K562 (cell line): ENCODE data around the gene UNC5B. TPM values are rescaled to one million over a fixed set of nuclear protein-coding genes. Genes with fewer than 3 reads are reported as not detected.

Experiments used
- BCL6 ChIP-seq: fragments of 250-450 bp; sonication (Bioruptor Pico); IDR thresholded peaks from 2 replicates; pipeline ENCODE4 v1.4.0; 2020
- CHD2 ChIP-seq: IDR thresholded peaks from 2 replicates; pipeline ENCODE4 v1.6.1; 2011; ENCODE audit warnings: low read depth, low read length
- ESRRB ChIP-seq: fragments of 250-450 bp; sonication (Bioruptor Pico); IDR thresholded peaks from 2 replicates; pipeline ENCODE4 v1.5.0; 2020; ENCODE audit warnings: mild to moderate bottlenecking, moderate library complexity, borderline replicate concordance
- ETV1 ChIP-seq: fragments of 450-650 bp; conservative IDR thresholded peaks from 2 replicates; pipeline ENCODE4 v1.6.1; 2016; ENCODE audit warnings: missing genetic modification characterization, control low read depth, low read depth, missing compliant biosample characterization
- HDAC1 ChIP-seq, 2 experiments: fragments of 450-650 bp; IDR thresholded peaks; 2 replicates each; pipeline ENCODE4 v1.6.1; 2016 to 2017; ENCODE audit warnings: inconsistent platforms in 1 of 2, mild to moderate bottlenecking in 1 of 2, moderate library complexity in 1 of 2
- IRF2 ChIP-seq: sonication (generic); formaldehyde crosslinking; IDR thresholded peaks from 2 replicates; pipeline ENCODE4 v1.8.1; 2022; ENCODE audit warnings: mild to moderate bottlenecking, missing genetic modification reagents
- PHB ChIP-seq: fragments of 250-450 bp; sonication (Bioruptor Pico); IDR thresholded peaks from 2 replicates; pipeline ENCODE4 v1.5.0; 2021
- RNF2 ChIP-seq: sonication (generic); IDR thresholded peaks from 2 replicates; pipeline ENCODE4 v1.6.1; 2016
- THRAP3 ChIP-seq: fragments of 450-650 bp; IDR thresholded peaks from 2 replicates; pipeline ENCODE4 v1.6.1; 2016; ENCODE audit warnings: mild to moderate bottlenecking, inconsistent platforms, borderline replicate concordance
- ZNF133 ChIP-seq: fragments of 250-450 bp; sonication (Bioruptor Pico); IDR thresholded peaks from 2 replicates; pipeline ENCODE4 v1.4.0; 2020; ENCODE audit warnings: mild to moderate bottlenecking
- polyA plus RNA-seq, 8 experiments: library from polyadenylated mRNA; depleted of rRNA in 4 of 8; stranded (reverse) in 5 of 8; unstranded in 3 of 8; fragments of >200 nt; fragmentation: Nextera tagmentation in 2 of 8; fragmentation: Illumina TruSeq in 1 of 8; extraction: Ambion mirVana in 2 of 8; extraction: Trizol in 1 of 8; gene quantifications; 2 replicates each; pipeline versions ENCODE4 v1.2.1 to v1.2.3, GENCODE V29; 2011 to 2014; ENCODE audit warnings: inconsistent platforms in 1 of 8, missing spikeins in 1 of 8
- total RNA-seq, 7 experiments: library from RNA; depleted of rRNA in 6 of 7; stranded (reverse); fragments of >200 nt in 6 of 7; fragmentation: Illumina TruSeq in 2 of 7; extraction: Trizol in 2 of 7; gene quantifications; 2 replicates each; pipeline versions ENCODE4 v1.2.1 to v1.2.3, GENCODE V29; 2011 to 2021; ENCODE audit warnings: low replicate concordance in 1 of 7
- TF ChIP-seq, protein P1 (sequence below): fragments of 450-650 bp; formaldehyde crosslinking; IDR thresholded peaks from 2 replicates; pipeline ENCODE4 v1.4.0; 2020; ENCODE audit warnings: mild to moderate bottlenecking, mixed read lengths
- TF ChIP-seq, protein P2 (sequence below): sonication (generic); formaldehyde crosslinking; IDR thresholded peaks from 2 replicates; pipeline ENCODE4 v1.9.0; 2022; ENCODE audit warnings: mild to moderate bottlenecking, missing genetic modification reagents
- TF ChIP-seq, protein P3 (sequence below), 2 experiments: fragments of 450-650 bp in 1 of 2; IDR thresholded peaks; 2 replicates each; pipeline ENCODE4 v1.6.1; 2011 to 2017; ENCODE audit warnings: low read depth in 2 of 2, antibody characterized with exemption in 1 of 2, borderline replicate concordance in 1 of 2, low read length in 1 of 2, mild to moderate bottlenecking in 1 of 2, mixed read lengths in 1 of 2; ENCODE audit not compliant: control insufficient read depth in 1 of 2
- TF ChIP-seq, protein P4 (sequence below): fragments of 250-450 bp; sonication (Bioruptor Pico); IDR thresholded peaks from 2 replicates; pipeline ENCODE4 v1.8.0; 2021; ENCODE audit warnings: borderline replicate concordance, mild to moderate bottlenecking, moderate library complexity; ENCODE audit not compliant: poor library complexity, severe bottlenecking
- TF ChIP-seq, protein P5 (sequence below): fragments of 450-650 bp; formaldehyde crosslinking; conservative IDR thresholded peaks from 2 replicates; pipeline ENCODE4 v1.4.0; 2022; ENCODE audit warnings: mild to moderate bottlenecking, missing genetic modification characterization

Gene UNC5B
- total and polyA plus RNA-seq, 9 of the 15 experiments (the other 6 are each of a cell fraction or from before 2014, with no cell fraction given): 0.10 to 8.4 (median 2.1) TPM

DNA sequence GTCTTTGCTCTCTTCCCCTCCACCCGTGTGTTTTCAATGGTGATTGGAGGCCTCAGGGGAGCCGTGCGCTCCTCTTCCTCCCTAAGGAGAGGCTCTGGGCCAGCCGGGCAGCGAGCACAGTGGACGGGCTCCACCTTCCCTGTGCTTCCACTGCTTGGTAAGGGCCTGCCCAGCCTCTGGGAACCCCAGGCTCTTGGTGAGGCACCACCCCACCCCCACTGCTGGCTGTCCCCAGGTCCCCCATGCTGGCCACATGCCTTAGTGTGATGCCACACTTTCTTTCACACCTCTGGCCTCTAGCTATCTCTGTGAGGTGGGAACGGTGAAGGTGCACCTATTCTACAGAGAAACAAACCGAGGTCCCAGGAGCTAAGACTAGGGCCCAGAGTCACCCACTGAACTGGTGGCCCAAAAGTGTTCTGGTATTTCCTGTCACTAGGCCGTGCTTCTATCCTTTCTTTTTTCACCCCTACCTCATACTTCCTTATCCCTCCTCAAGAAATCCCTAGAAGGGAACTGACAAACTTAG is 53.3 kb downstream of the UNC5B start (continued):
- TF ChIP-seq ESRRB (CRISPR knock-in tag) (no peak), IRF2 (CRISPR knock-in tag) (no peak), RNF2 (no peak), CHD2 (no peak), THRAP3 (no peak), BCL6 (CRISPR knock-in tag) (no peak), HDAC1 (IDR thresholded peaks at IDR 0.05) (no peak), PHB (CRISPR knock-in tag) (no peak), ETV1 (tag) (0 out of 2 replicates have a peak, but pooled peaks have one; percentile 18), ZNF133 (CRISPR knock-in tag) (0 out of 2 replicates have a peak, but pooled peaks have one; percentile 21)
- TF ChIP-seq, protein P1, sequence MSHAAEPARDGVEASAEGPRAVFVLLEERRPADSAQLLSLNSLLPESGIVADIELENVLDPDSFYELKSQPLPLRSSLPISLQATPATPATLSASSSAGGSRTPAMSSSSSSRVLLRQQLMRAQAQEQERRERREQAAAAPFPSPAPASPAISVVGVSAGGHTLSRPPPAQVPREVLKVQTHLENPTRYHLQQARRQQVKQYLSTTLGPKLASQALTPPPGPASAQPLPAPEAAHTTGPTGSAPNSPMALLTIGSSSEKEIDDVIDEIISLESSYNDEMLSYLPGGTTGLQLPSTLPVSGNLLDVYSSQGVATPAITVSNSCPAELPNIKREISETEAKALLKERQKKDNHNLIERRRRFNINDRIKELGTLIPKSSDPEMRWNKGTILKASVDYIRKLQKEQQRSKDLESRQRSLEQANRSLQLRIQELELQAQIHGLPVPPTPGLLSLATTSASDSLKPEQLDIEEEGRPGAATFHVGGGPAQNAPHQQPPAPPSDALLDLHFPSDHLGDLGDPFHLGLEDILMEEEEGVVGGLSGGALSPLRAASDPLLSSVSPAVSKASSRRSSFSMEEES: no peak
- TF ChIP-seq, protein P2, sequence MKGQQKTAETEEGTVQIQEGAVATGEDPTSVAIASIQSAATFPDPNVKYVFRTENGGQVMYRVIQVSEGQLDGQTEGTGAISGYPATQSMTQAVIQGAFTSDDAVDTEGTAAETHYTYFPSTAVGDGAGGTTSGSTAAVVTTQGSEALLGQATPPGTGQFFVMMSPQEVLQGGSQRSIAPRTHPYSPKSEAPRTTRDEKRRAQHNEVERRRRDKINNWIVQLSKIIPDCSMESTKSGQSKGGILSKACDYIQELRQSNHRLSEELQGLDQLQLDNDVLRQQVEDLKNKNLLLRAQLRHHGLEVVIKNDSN: peak; percentile 7; the same call in 1 of the 2 replicates
- TF ChIP-seq, protein P3, sequence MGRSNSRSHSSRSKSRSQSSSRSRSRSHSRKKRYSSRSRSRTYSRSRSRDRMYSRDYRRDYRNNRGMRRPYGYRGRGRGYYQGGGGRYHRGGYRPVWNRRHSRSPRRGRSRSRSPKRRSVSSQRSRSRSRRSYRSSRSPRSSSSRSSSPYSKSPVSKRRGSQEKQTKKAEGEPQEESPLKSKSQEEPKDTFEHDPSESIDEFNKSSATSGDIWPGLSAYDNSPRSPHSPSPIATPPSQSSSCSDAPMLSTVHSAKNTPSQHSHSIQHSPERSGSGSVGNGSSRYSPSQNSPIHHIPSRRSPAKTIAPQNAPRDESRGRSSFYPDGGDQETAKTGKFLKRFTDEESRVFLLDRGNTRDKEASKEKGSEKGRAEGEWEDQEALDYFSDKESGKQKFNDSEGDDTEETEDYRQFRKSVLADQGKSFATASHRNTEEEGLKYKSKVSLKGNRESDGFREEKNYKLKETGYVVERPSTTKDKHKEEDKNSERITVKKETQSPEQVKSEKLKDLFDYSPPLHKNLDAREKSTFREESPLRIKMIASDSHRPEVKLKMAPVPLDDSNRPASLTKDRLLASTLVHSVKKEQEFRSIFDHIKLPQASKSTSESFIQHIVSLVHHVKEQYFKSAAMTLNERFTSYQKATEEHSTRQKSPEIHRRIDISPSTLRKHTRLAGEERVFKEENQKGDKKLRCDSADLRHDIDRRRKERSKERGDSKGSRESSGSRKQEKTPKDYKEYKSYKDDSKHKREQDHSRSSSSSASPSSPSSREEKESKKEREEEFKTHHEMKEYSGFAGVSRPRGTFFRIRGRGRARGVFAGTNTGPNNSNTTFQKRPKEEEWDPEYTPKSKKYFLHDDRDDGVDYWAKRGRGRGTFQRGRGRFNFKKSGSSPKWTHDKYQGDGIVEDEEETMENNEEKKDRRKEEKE (IDR thresholded peaks at IDR 0.05; ENCODE audit: borderline replicate concordance in 1 of 2, control insufficient read depth in 1 of 2, low read depth in 2 of 2, low read length in 1 of 2): no peak
- TF ChIP-seq, protein P4, sequence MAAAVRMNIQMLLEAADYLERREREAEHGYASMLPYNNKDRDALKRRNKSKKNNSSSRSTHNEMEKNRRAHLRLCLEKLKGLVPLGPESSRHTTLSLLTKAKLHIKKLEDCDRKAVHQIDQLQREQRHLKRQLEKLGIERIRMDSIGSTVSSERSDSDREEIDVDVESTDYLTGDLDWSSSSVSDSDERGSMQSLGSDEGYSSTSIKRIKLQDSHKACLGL (CRISPR knock-in tag): no peak
- TF ChIP-seq, protein P5, sequence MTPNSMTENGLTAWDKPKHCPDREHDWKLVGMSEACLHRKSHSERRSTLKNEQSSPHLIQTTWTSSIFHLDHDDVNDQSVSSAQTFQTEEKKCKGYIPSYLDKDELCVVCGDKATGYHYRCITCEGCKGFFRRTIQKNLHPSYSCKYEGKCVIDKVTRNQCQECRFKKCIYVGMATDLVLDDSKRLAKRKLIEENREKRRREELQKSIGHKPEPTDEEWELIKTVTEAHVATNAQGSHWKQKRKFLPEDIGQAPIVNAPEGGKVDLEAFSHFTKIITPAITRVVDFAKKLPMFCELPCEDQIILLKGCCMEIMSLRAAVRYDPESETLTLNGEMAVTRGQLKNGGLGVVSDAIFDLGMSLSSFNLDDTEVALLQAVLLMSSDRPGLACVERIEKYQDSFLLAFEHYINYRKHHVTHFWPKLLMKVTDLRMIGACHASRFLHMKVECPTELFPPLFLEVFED: peak; percentile 8; the same call in 1 of the 2 replicates
